HG02610 (cell line): ENCODE results near the gene CDKN2C.

ENCODE experiments used
- ATAC-seq: cut with Tn5 transposase; IDR thresholded peaks from one replicate; pipeline ENCODE4 v1.9.1; 2021; ENCODE audit warnings: mild to moderate bottlenecking, moderate library complexity; ENCODE audit not compliant: unreplicated experiment

Gene CDKN2C

DNA sequence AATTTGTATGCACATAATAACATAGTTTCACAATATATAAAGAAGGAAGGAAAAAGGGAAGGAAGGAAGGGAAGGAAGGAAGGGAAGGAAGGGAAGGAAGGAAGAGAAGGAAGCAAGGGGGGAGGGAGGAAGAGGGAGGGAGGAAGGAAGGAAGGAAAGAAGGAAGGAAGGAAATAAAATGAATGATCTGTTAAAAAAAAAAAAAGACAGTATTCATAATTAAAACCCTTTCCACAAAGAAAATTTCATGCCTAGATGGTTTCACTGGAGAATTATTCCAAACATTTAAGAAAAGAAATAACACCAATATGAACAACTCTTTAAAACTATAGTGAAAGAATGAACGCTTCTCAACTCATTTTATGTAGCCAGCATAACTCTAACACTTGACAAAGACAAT is 44.8 kb downstream of the CDKN2C start:
- ATAC-seq, result no peak

DNA sequence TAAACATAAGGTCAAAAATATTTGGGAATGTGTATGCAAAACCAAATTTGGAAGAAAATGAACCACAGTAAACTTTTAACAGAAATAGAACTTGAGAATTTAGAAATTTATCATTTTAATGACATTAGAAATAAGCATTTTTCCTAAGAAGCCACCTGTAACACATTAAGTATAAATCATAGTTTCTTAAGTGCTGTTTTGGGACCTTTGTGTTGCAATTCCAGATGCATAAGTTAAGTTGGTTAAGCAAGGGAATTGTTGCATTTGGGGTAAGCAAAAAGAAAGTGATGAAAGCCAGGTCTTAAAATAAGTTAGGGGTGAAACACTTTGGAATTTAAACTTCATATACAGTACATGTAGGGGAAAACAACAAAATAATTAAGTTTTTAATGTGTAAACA is 49.8 kb downstream of the CDKN2C start:
- no peak for ATAC-seq
